DMS 273 (cell line): Measurements from ENCODE around the gene BCL2L15.

Experiments used
- DNase-seq: peaks from one replicate; lab custom pipeline; 2025; ENCODE audit not compliant: unreplicated experiment; lab: John Stamatoyannopoulos, UW

The BCL2L15 gene

GRCh38 chr1:113887402-113888175 lies at the start of gene BCL2L15:
Gene BCL2L15 (minus strand): TSS chr1:113887581. CDS start chr1:113887375, 206 bp downstream.
- DNase-seq: no peak

- no peak for DNase-seq
Measured at GRCh38 chr1:113937146-113937545, 49.8 kb upstream of the BCL2L15 start.

- DNase-seq: no peak
Measured at GRCh38 chr1:113935970-113936369, 48.6 kb upstream of the BCL2L15 start.

- DNase-seq: no peak
Measured at GRCh38 chr1:113935176-113935575, 47.8 kb upstream of the BCL2L15 start.

GRCh38 chr1:113934511-113935055 lies 47.2 kb upstream of the BCL2L15 start:
- no peak for DNase-seq

- no peak for DNase-seq
Measured at GRCh38 chr1:113934006-113934405, 46.6 kb upstream of the BCL2L15 start.

- DNase-seq: no peak
Measured at GRCh38 chr1:113931451-113931851, 44.1 kb upstream of the BCL2L15 start.

GRCh38 chr1:113930499-113931161 lies 43.2 kb upstream of the BCL2L15 start:
- DNase-seq: peak; percentile 54

- peak; percentile 79 for DNase-seq
Measured at GRCh38 chr1:113929750-113930498, 42.5 kb upstream of the BCL2L15 start.

- peak; percentile 97 for DNase-seq
Measured at GRCh38 chr1:113928941-113929749, 41.8 kb upstream of the BCL2L15 start, which contains the start of gene HIPK1. Gene HIPK1 (plus strand): TSS chr1:113929324.

- DNase-seq: peak; percentile 32
Measured at GRCh38 chr1:113928187-113928930, 41.0 kb upstream of the BCL2L15 start.

GRCh38 chr1:113924473-113924872 lies 37.1 kb upstream of the BCL2L15 start:
- no peak for DNase-seq

- no peak for DNase-seq
Measured at GRCh38 chr1:113922957-113923356, 35.6 kb upstream of the BCL2L15 start.

GRCh38 chr1:113918243-113918642 lies 30.9 kb upstream of the BCL2L15 start:
- DNase-seq: no peak

- DNase-seq: no peak
Measured at GRCh38 chr1:113917400-113918082, 30.2 kb upstream of the BCL2L15 start.

GRCh38 chr1:113916974-113917373 lies 29.6 kb upstream of the BCL2L15 start:
- DNase-seq: no peak

- DNase-seq: peak; percentile 13
Measured at GRCh38 chr1:113913887-113914664, 26.7 kb upstream of the BCL2L15 start.

GRCh38 chr1:113913312-113913668 lies 25.9 kb upstream of the BCL2L15 start:
- DNase-seq: no peak
